ENCODE results near the gene PAX7. TPM values are rescaled to one million over a fixed set of nuclear protein-coding genes. Genes with fewer than 3 reads are reported as not detected.
"Not testable (repeated sequence)": the region's sequence is repeated elsewhere in the genome, so short reads cannot be mapped to it uniquely, and the experiment has no call there.

Gene PAX7
- total RNA-seq, 1 donor from 2014 or later, result 1.4 TPM

DNA sequence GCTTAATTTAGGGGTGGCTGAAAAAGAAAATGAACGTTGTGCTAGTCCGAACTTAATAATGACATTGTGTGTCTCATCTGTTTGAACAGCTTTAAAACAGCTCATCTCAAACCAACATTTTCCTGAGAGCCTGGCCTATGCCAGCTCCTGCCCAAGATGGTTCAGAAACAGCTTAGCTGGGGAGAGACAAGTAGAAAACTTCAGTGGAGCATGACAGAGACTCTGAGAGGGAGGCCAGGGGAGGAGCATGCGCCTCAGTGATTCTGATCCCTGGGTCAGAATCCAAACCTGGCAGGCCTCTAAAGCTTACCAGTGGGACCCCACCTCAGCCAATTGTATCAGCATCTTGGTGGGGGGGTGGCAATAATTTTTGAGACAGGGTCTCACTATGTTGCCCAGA is 129.5 kb downstream of the PAX7 start:
- Mint-ChIP-seq H3K4me3 (ENCODE audit: unreplicated experiment) (no peak overlapping the region), H3K4me1 (ENCODE audit: unreplicated experiment) (no peaks in the 10 kb centered on the region), H3K27ac (ENCODE audit: unreplicated experiment) (no peak overlapping the region), H3K27me3 (ENCODE audit: unreplicated experiment) (peaks cover 2% of the 10 kb centered on the region), H3K36me3 (ENCODE audit: low read depth, unreplicated experiment) (no peaks in the 10 kb centered on the region), H3K9me3 (ENCODE audit: unreplicated experiment) (no peaks in the 10 kb centered on the region)
- TF ChIP-seq, protein P1, sequence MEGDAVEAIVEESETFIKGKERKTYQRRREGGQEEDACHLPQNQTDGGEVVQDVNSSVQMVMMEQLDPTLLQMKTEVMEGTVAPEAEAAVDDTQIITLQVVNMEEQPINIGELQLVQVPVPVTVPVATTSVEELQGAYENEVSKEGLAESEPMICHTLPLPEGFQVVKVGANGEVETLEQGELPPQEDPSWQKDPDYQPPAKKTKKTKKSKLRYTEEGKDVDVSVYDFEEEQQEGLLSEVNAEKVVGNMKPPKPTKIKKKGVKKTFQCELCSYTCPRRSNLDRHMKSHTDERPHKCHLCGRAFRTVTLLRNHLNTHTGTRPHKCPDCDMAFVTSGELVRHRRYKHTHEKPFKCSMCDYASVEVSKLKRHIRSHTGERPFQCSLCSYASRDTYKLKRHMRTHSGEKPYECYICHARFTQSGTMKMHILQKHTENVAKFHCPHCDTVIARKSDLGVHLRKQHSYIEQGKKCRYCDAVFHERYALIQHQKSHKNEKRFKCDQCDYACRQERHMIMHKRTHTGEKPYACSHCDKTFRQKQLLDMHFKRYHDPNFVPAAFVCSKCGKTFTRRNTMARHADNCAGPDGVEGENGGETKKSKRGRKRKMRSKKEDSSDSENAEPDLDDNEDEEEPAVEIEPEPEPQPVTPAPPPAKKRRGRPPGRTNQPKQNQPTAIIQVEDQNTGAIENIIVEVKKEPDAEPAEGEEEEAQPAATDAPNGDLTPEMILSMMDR (IDR thresholded peaks at IDR 0.05; ENCODE audit: unreplicated experiment), result no peak
- no peak for DNase-seq (ENCODE audit: low spot score)

DNA sequence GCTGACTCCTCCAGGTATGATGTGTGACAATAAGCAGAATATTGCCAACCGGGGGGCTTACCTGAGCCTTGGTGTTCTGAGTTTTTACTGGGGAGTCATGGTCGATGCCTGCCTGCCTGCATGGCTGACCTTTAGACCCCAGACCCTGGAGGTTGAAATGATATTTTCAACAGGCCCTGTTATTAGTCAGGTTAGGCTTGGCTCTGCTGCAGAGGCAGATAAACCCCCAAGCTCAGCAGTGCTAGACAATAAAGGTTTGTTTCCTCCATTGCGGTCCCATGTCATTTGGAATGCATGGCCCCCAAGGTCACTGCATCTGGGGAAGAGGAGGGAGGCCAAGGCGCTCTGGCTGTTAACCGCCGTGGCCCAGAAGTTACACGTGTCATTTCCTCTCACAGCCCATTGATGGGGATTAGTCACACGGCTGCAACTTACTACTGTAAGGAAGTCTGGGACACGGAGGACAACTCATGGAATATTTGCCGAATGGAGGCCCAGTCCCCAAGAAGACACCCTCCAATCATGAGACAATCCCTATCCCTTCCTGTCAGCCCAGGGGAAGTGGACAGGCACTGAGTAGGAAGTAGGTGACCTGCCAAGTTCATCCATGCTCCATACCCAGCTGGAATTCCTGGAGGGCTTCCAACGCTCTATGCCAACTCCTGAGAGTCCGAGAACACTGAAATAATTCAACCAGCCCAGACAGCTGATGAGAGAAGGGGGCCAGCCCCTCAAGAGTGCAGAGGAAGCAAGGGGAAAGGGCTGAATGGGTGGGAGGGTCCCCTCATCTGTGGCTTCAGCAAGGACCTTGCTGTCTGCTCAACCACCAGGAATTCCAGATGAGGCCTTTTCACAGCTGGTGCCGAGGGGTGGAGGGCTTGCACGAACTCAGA is 131.5 kb downstream of the PAX7 start:
- peaks cover 2% of the 10 kb centered on the region for H3K27me3 Mint-ChIP-seq (ENCODE audit: unreplicated experiment)
- DNase-seq (ENCODE audit: low spot score), result no peak
- H3K4me1 Mint-ChIP-seq (ENCODE audit: unreplicated experiment), result no peaks in the 10 kb centered on the region
- no peak overlapping the region for H3K27ac Mint-ChIP-seq (ENCODE audit: unreplicated experiment)
- TF ChIP-seq, protein P1 (IDR thresholded peaks at IDR 0.05; ENCODE audit: unreplicated experiment), result no peak
- H3K4me3 Mint-ChIP-seq (ENCODE audit: unreplicated experiment), result no peak overlapping the region
- no peaks in the 10 kb centered on the region for H3K36me3 Mint-ChIP-seq (ENCODE audit: low read depth, unreplicated experiment)
- H3K9me3 Mint-ChIP-seq (ENCODE audit: unreplicated experiment), result no peaks in the 10 kb centered on the region

DNA sequence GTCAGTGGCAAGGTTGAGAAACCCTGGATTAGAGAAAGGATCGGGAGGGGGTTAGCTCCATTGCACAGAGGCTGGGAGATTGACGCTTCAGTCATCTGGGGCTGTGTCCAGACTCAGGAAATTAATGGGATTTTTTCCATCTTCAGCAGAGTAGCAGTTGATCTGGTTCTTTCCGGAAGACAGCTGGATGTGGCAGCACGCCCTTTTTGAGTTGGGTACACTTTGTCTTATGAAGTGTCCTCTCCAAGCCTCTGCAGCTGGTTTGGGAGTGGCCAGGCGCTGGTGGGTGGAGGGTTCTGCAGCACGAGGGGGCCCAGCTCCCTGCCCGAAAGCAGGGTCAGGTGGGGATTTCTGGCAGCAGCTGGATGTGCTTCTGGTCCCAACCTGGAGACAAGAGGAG is 133.7 kb downstream of the PAX7 start:
- no peak overlapping the region for H3K27ac Mint-ChIP-seq (ENCODE audit: unreplicated experiment)
- no peaks in the 10 kb centered on the region for H3K4me1 Mint-ChIP-seq (ENCODE audit: unreplicated experiment)
- no peaks in the 10 kb centered on the region for H3K9me3 Mint-ChIP-seq (ENCODE audit: unreplicated experiment)
- no peak overlapping the region for H3K4me3 Mint-ChIP-seq (ENCODE audit: unreplicated experiment)
- no peak for DNase-seq (ENCODE audit: low spot score)
- H3K36me3 Mint-ChIP-seq (ENCODE audit: low read depth, unreplicated experiment), result no peaks in the 10 kb centered on the region
- H3K27me3 Mint-ChIP-seq (ENCODE audit: unreplicated experiment), result peaks cover 2% of the 10 kb centered on the region
- TF ChIP-seq, protein P1 (IDR thresholded peaks at IDR 0.05; ENCODE audit: unreplicated experiment), result no peak

DNA sequence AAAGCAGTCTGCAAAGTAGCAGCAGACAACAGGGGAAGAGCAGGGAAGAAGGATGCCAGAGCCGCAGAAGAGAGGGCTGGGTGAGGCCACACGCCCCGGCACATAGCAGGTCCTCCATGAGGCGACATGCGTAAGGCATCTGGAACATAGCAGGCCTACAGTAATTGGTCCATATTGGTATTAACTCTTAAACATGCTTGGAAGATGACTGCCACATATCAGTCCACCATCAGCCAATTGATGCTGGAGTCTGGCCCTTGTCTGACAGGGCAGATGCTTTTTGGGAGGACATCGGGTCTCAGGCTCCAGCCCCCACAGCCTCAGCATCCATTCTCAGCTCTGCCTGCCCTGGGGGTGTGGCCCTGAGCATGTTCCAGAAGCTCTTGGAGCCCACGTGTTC is 135.1 kb downstream of the PAX7 start:
- peaks cover 6% of the 10 kb centered on the region for H3K27me3 Mint-ChIP-seq (ENCODE audit: unreplicated experiment)
- H3K36me3 Mint-ChIP-seq (ENCODE audit: low read depth, unreplicated experiment), result no peaks in the 10 kb centered on the region
- no peaks in the 10 kb centered on the region for H3K4me1 Mint-ChIP-seq (ENCODE audit: unreplicated experiment)
- no peak for DNase-seq (ENCODE audit: low spot score)
- no peak overlapping the region for H3K27ac Mint-ChIP-seq (ENCODE audit: unreplicated experiment)
- TF ChIP-seq, protein P1 (IDR thresholded peaks at IDR 0.05; ENCODE audit: unreplicated experiment), result no peak
- no peak overlapping the region for H3K4me3 Mint-ChIP-seq (ENCODE audit: unreplicated experiment)
- no peaks in the 10 kb centered on the region for H3K9me3 Mint-ChIP-seq (ENCODE audit: unreplicated experiment)

DNA sequence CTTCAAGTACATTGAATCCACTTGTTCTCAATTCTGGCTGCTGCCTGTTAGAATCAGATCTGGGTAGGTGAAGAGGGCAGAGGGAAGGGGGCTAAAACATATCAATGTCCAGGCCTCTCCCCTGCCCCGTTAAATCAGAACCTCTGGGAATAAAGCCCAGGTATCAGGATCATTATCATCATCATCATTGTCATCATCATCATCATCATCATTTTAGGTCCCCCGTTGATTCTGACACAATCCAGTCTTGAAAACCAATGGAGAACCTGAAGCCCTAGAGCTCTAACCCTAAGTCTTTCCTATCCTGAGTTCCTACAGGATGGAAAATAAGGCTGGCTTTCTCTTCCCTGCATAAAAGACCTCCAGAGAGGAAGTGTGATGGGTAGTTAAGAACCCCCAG is 135.7 kb downstream of the PAX7 start:
- no peak overlapping the region for H3K4me3 Mint-ChIP-seq (ENCODE audit: unreplicated experiment)
- H3K4me1 Mint-ChIP-seq (ENCODE audit: unreplicated experiment), result no peaks in the 10 kb centered on the region
- no peaks in the 10 kb centered on the region for H3K36me3 Mint-ChIP-seq (ENCODE audit: low read depth, unreplicated experiment)
- H3K27me3 Mint-ChIP-seq (ENCODE audit: unreplicated experiment), result peaks cover 6% of the 10 kb centered on the region
- TF ChIP-seq, protein P1 (IDR thresholded peaks at IDR 0.05; ENCODE audit: unreplicated experiment), result no peak
- no peaks in the 10 kb centered on the region for H3K9me3 Mint-ChIP-seq (ENCODE audit: unreplicated experiment)
- no peak overlapping the region for H3K27ac Mint-ChIP-seq (ENCODE audit: unreplicated experiment)
- DNase-seq (ENCODE audit: low spot score), result no peak

DNA sequence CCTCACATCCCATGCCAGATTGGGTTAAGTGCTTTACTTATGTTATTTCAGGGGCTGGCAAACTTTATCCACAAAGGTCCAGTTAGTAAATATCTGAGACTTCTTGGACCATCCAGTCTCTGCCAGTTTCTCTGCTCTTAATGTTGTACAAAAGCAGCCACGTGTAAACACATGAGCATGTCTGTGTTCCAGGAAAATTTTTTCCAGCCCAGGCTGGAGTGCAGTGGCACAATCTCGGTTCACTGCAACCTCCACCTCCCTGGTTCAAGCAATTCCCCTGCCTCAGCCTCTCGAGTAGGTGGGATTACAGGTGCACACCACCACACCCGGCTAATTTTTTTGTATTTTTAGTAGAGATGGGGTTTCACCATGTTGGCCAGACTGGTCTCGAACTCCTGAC is 136.9 kb downstream of the PAX7 start:
- H3K27ac Mint-ChIP-seq (ENCODE audit: unreplicated experiment); H3K36me3 Mint-ChIP-seq (ENCODE audit: low read depth, unreplicated experiment); H3K27me3 Mint-ChIP-seq (ENCODE audit: unreplicated experiment): not testable (repeated sequence)

More for the DNA sequence above, 136.9 kb downstream of the PAX7 start:
- H3K9me3 Mint-ChIP-seq (ENCODE audit: unreplicated experiment); H3K4me1 Mint-ChIP-seq (ENCODE audit: unreplicated experiment); DNase-seq (ENCODE audit: low spot score); H3K4me3 Mint-ChIP-seq (ENCODE audit: unreplicated experiment): not testable (repeated sequence)
